Osteocyte (in vitro differentiated cells): ENCODE data around the gene BCKDHB. TPM values are rescaled to one million over a fixed set of nuclear protein-coding genes. Genes with fewer than 3 reads are reported as not detected.

ENCODE experiments used
- DNase-seq: peaks from one replicate; pipeline ENCODE4 v3.0.0; 2021; ENCODE audit warnings: mixed read lengths; ENCODE audit not compliant: unreplicated experiment; ENCODE audit errors: extremely low spot score
- H3K27ac Mint-ChIP-seq: one replicate; pipeline ENCODE4 v1.8.0; 2021; ENCODE audit warnings: mild to moderate bottlenecking, mixed read lengths; ENCODE audit not compliant: unreplicated experiment
- H3K27me3 Mint-ChIP-seq: one replicate; pipeline ENCODE4 v1.8.0; 2021; ENCODE audit warnings: mixed read lengths; ENCODE audit not compliant: unreplicated experiment
- H3K36me3 Mint-ChIP-seq: one replicate; pipeline ENCODE4 v1.8.0; 2021; ENCODE audit warnings: mixed read lengths; ENCODE audit not compliant: unreplicated experiment
- H3K4me1 Mint-ChIP-seq: one replicate; pipeline ENCODE4 v1.8.0; 2021; ENCODE audit warnings: mixed read lengths; ENCODE audit not compliant: unreplicated experiment
- H3K4me3 Mint-ChIP-seq: one replicate; pipeline ENCODE4 v1.8.0; 2021; ENCODE audit warnings: mild to moderate bottlenecking, moderate library complexity, mixed read lengths; ENCODE audit not compliant: unreplicated experiment
- H3K9me3 Mint-ChIP-seq: one replicate; pipeline ENCODE4 v1.8.0; 2021; ENCODE audit warnings: mixed read lengths; ENCODE audit not compliant: unreplicated experiment
- CTCF ChIP-seq: fragments of 200-600 bp; sonication (generic); IDR thresholded peaks from 2 replicates; pipeline ENCODE4 v1.5.0; 2021; ENCODE audit warnings: antibody characterized with exemption, mild to moderate bottlenecking, moderate library complexity
- total RNA-seq: library from RNA; stranded (reverse); gene quantifications from 2 replicates; pipeline ENCODE4 v1.2.1, GENCODE V29; 2021

The BCKDHB gene
- total RNA-seq, 1 donor from 2014 or later, result 20.4 TPM

GRCh38 chr6:80339421-80339820 is 232.9 kb downstream of the BCKDHB start:
- Mint-ChIP-seq H3K4me3 (no peak overlapping the region), H3K9me3 (no peaks in the 10 kb centered on the region), H3K27me3 (no peaks in the 10 kb centered on the region), H3K36me3 (no peaks in the 10 kb centered on the region), H3K4me1 (peaks cover 21% of the 10 kb centered on the region), H3K27ac (no peak overlapping the region)
- DNase-seq, result no peak
- no peak for TF ChIP-seq CTCF

GRCh38 chr6:80340280-80340679 is 233.8 kb downstream of the BCKDHB start:
- H3K4me3 Mint-ChIP-seq, result no peak overlapping the region

GRCh38 chr6:80340686-80341085 is 234.2 kb downstream of the BCKDHB start:
- Mint-ChIP-seq H3K4me3 (no peak overlapping the region), H3K27ac (no peak overlapping the region), H3K4me1 (peaks cover 10% of the 10 kb centered on the region), H3K9me3 (no peaks in the 10 kb centered on the region), H3K36me3 (no peaks in the 10 kb centered on the region), H3K27me3 (no peaks in the 10 kb centered on the region)
- no peak for DNase-seq
- TF ChIP-seq CTCF, result no peak

More at GRCh38 chr6:80340280-80340679, 233.8 kb downstream of the BCKDHB start:
- H3K36me3 Mint-ChIP-seq, result no peaks in the 10 kb centered on the region
- no peaks in the 10 kb centered on the region for H3K27me3 Mint-ChIP-seq
- H3K27ac Mint-ChIP-seq, result no peak overlapping the region
- DNase-seq, result no peak
- H3K9me3 Mint-ChIP-seq, result no peaks in the 10 kb centered on the region
- TF ChIP-seq CTCF, result no peak
- H3K4me1 Mint-ChIP-seq, result peaks cover 13% of the 10 kb centered on the region

- H3K9me3 Mint-ChIP-seq, result no peaks in the 10 kb centered on the region
- H3K27ac Mint-ChIP-seq, result no peak overlapping the region
- H3K4me1 Mint-ChIP-seq, result peaks cover 10% of the 10 kb centered on the region
- no peak for TF ChIP-seq CTCF
- no peaks in the 10 kb centered on the region for H3K36me3 Mint-ChIP-seq
- no peak for DNase-seq
- H3K27me3 Mint-ChIP-seq, result no peaks in the 10 kb centered on the region
- H3K4me3 Mint-ChIP-seq, result no peak overlapping the region
Measured at GRCh38 chr6:80341330-80341729, 234.9 kb downstream of the BCKDHB start.

GRCh38 chr6:80343511-80343910 is 237.0 kb downstream of the BCKDHB start:
- no peaks in the 10 kb centered on the region for H3K36me3 Mint-ChIP-seq
- no peak overlapping the region for H3K27ac Mint-ChIP-seq
- no peaks in the 10 kb centered on the region for H3K27me3 Mint-ChIP-seq
- no peak overlapping the region for H3K4me3 Mint-ChIP-seq
- H3K4me1 Mint-ChIP-seq, result peaks cover 17% of the 10 kb centered on the region
- DNase-seq, result no peak
- no peak for TF ChIP-seq CTCF
- H3K9me3 Mint-ChIP-seq, result no peaks in the 10 kb centered on the region
